A673 (cell line): ENCODE data around the gene LCN10.

Experiments used
- CTCF ChIP-seq: fragments of 300-800, 200-600 bp; sonication (generic); conservative IDR thresholded peaks from 2 replicates; pipeline ENCODE4 v1.5.1; 2017; ENCODE audit warnings: low read depth, mild to moderate bottlenecking, antibody characterized with exemption, low read length, moderate library complexity, mixed read lengths
- EZH2 ChIP-seq: fragments of 200-600 bp; sonication (generic); IDR thresholded peaks from 2 replicates; pipeline ENCODE4 v1.6.1; 2017; ENCODE audit warnings: borderline replicate concordance, low read depth, mild to moderate bottlenecking, mixed read lengths, antibody characterized with exemption, low read length; ENCODE audit not compliant: poor library complexity, severe bottlenecking

GRCh38 chr9:136734837-136735496 lies 7.8 kb downstream of the LCN10 start:
- no peak for TF ChIP-seq CTCF
- TF ChIP-seq EZH2: no peak
